ENCODE data around the gene PPP2R5C. TPM values are rescaled to one million over a fixed set of nuclear protein-coding genes. Genes with fewer than 3 reads are reported as not detected.

The PPP2R5C gene
- total and polyA plus RNA-seq, 9 of the 15 experiments (the other 6 are each of a cell fraction or from before 2014, with no cell fraction given): 284 to 617 (median 395) TPM

DNA sequence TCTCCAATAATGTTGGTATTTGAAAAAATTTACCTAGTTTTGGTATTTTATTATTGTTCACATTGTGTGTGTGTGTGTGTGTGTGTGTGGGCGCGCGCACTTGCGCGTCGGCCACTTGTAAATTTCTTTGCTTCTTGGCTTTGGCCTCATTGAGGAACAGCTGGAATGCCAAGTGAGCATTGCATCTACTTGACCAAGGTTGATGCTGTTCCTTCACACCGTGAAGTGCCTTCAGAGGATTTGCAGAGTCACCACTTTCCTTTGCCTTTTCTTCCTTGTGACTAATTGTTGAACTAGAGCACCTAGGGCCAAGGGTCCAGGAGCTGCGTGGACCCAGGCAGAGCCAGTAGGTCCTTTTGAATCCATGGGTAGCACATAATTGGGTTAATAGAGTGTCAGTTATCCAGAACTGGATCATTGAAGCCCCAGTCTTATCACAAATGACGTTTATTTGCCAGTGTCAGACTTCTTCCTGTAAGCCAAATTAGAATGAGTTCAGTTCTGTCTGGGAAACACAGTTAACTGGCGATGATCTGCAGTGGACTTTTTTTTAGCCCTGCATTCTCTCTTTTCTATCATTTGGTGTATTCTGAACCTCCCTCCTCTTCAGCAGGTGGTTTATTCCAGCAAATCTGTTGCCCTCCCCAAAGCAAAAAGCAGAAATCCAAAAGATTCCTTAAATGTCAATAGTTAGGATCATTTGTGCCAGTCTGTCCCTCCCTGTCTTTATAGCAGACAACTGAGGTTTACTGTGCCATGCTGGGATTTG lies 2.6 kb downstream of the PPP2R5C start:
- intact Hi-C loops (cut with micrococcal nuclease) (loop anchor here (5.0 kb wide), 1 partner anchor 183 kb away; no protein-coding TSS in a partner anchor), in situ Hi-C loops (cut with MboI) (no loop called here)
- peaks cover 57% of the 10 kb centered on the region for H3K36me3 ChIP-seq (ENCODE audit: control insufficient read depth, insufficient read depth, low read length)
- no peaks in the 10 kb centered on the region for H3K9me1 ChIP-seq (ENCODE audit: control insufficient read depth, insufficient read depth, low read length)
- WGBS (ENCODE audit: insufficient coverage, low coverage, missing lambda C conversion rate): 19% methylated on average over 8 of the region's 10 CpGs
- H2AFZ ChIP-seq (ENCODE audit: low read depth, low read length): no peak overlapping the region
- H3K9ac ChIP-seq (ENCODE audit: insufficient read depth in 1 of 2, low read depth in 2 of 2, low read length in 2 of 2): peak overlapping the region; percentile 78 to 90
- CTCF ChIA-PET (ENCODE audit: low intra/inter-chr PET ratio): no interaction called here
- H3K4me2 ChIP-seq (ENCODE audit: insufficient read depth, low read length): peak overlapping the region; percentile 80
- H3K79me2 ChIP-seq (ENCODE audit: control insufficient read depth, insufficient read depth, low read length): peaks cover 74% of the 10 kb centered on the region
- H3K27me3 ChIP-seq (ENCODE audit: control insufficient read depth in 2 of 2, insufficient read depth in 2 of 2, low read length in 2 of 2): no peaks in the 10 kb centered on the region
- H4K20me1 ChIP-seq (replicated peaks; ENCODE audit: control insufficient read depth, insufficient read depth, low read length): peaks cover 5% of the 10 kb centered on the region
- peaks cover 14 to 37% of the 10 kb centered on the region in 2 experiments for H3K4me1 ChIP-seq (replicated peaks in 1 of 2; ENCODE audit: control insufficient read depth in 2 of 2, insufficient read depth in 2 of 2, low read length in 2 of 2)
- DNase-seq (ENCODE audit: extremely low read depth in 1 of 4, low spot score in 3 of 4): peak in 1 of 4 experiments; percentile 42
- 0 out of 2 replicates have a peak, but pooled peaks cover 2% of the 10 kb centered on the region for H3K9me3 ChIP-seq (replicated peaks; ENCODE audit: control insufficient read depth, insufficient read depth, low read depth, low read length)
- H3K27ac ChIP-seq (ENCODE audit: extremely low read depth, low read depth, low read length): peak overlapping the region; percentile 63
- BruUV-seq (replicated peaks): no TSS peak
- FAIRE-seq: peak; percentile 83
- H3K4me3 ChIP-seq: peak overlapping the region; percentile 89
- POLR2A ChIA-PET: interaction anchor here (1.0 to 2.7 kb wide), 4 partner anchors 10 to 57 kb away, joined by 4 to 12 read pairs (median 7); no protein-coding TSS in a partner anchor
- ATAC-seq: no peak
- TF ChIP-seq, protein P1, sequence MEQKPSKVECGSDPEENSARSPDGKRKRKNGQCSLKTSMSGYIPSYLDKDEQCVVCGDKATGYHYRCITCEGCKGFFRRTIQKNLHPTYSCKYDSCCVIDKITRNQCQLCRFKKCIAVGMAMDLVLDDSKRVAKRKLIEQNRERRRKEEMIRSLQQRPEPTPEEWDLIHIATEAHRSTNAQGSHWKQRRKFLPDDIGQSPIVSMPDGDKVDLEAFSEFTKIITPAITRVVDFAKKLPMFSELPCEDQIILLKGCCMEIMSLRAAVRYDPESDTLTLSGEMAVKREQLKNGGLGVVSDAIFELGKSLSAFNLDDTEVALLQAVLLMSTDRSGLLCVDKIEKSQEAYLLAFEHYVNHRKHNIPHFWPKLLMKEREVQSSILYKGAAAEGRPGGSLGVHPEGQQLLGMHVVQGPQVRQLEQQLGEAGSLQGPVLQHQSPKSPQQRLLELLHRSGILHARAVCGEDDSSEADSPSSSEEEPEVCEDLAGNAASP (IDR thresholded peaks at IDR 0.05): no peak
- TF ChIP-seq FOXK2 (conservative IDR thresholded peaks at IDR 0.05 in 1 of 2, IDR thresholded peaks at IDR 0.05 in 1 of 2; ENCODE audit: low read depth in 2 of 2) (no peak), POLR2B (IDR thresholded peaks at IDR 0.05; ENCODE audit: low read depth, partially characterized antibody) (no peak), KDM4B (IDR thresholded peaks at IDR 0.05; ENCODE audit: borderline replicate concordance in 2 of 2, low read depth in 1 of 2) (no peak), ZNF184 (CRISPR knock-in tag; IDR thresholded peaks at IDR 0.05) (no peak), ESRRA (IDR thresholded peaks at IDR 0.05; ENCODE audit: borderline replicate concordance, low read depth) (no peak), TRIM28 (IDR thresholded peaks at IDR 0.05) (no peak), ATF7 (IDR thresholded peaks at IDR 0.05) (no peak)
- TF ChIP-seq, protein P2, sequence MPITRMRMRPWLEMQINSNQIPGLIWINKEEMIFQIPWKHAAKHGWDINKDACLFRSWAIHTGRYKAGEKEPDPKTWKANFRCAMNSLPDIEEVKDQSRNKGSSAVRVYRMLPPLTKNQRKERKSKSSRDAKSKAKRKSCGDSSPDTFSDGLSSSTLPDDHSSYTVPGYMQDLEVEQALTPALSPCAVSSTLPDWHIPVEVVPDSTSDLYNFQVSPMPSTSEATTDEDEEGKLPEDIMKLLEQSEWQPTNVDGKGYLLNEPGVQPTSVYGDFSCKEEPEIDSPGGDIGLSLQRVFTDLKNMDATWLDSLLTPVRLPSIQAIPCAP (CRISPR knock-in tag; IDR thresholded peaks at IDR 0.05; ENCODE audit: borderline replicate concordance): no peak
- TF ChIP-seq, protein P3, sequence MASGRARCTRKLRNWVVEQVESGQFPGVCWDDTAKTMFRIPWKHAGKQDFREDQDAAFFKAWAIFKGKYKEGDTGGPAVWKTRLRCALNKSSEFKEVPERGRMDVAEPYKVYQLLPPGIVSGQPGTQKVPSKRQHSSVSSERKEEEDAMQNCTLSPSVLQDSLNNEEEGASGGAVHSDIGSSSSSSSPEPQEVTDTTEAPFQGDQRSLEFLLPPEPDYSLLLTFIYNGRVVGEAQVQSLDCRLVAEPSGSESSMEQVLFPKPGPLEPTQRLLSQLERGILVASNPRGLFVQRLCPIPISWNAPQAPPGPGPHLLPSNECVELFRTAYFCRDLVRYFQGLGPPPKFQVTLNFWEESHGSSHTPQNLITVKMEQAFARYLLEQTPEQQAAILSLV (tag; IDR thresholded peaks at IDR 0.05): no peak
- TF ChIP-seq, protein P4, sequence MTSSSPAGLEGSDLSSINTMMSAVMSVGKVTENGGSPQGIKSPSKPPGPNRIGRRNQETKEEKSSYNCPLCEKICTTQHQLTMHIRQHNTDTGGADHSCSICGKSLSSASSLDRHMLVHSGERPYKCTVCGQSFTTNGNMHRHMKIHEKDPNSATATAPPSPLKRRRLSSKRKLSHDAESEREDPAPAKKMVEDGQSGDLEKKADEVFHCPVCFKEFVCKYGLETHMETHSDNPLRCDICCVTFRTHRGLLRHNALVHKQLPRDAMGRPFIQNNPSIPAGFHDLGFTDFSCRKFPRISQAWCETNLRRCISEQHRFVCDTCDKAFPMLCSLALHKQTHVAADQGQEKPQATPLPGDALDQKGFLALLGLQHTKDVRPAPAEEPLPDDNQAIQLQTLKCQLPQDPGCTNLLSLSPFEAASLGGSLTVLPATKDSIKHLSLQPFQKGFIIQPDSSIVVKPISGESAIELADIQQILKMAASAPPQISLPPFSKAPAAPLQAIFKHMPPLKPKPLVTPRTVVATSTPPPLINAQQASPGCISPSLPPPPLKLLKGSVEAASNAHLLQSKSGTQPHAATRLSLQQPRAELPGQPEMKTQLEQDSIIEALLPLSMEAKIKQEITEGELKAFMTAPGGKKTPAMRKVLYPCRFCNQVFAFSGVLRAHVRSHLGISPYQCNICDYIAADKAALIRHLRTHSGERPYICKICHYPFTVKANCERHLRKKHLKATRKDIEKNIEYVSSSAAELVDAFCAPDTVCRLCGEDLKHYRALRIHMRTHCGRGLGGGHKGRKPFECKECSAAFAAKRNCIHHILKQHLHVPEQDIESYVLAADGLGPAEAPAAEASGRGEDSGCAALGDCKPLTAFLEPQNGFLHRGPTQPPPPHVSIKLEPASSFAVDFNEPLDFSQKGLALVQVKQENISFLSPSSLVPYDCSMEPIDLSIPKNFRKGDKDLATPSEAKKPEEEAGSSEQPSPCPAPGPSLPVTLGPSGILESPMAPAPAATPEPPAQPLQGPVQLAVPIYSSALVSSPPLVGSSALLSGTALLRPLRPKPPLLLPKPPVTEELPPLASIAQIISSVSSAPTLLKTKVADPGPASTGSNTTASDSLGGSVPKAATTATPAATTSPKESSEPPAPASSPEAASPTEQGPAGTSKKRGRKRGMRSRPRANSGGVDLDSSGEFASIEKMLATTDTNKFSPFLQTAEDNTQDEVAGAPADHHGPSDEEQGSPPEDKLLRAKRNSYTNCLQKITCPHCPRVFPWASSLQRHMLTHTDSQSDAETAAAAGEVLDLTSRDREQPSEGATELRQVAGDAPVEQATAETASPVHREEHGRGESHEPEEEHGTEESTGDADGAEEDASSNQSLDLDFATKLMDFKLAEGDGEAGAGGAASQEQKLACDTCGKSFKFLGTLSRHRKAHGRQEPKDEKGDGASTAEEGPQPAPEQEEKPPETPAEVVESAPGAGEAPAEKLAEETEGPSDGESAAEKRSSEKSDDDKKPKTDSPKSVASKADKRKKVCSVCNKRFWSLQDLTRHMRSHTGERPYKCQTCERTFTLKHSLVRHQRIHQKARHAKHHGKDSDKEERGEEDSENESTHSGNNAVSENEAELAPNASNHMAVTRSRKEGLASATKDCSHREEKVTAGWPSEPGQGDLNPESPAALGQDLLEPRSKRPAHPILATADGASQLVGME (CRISPR knock-in tag; IDR thresholded peaks at IDR 0.05): no peak
